Measurements from ENCODE around the gene SERINC5.

SERINC5 gene

DNA sequence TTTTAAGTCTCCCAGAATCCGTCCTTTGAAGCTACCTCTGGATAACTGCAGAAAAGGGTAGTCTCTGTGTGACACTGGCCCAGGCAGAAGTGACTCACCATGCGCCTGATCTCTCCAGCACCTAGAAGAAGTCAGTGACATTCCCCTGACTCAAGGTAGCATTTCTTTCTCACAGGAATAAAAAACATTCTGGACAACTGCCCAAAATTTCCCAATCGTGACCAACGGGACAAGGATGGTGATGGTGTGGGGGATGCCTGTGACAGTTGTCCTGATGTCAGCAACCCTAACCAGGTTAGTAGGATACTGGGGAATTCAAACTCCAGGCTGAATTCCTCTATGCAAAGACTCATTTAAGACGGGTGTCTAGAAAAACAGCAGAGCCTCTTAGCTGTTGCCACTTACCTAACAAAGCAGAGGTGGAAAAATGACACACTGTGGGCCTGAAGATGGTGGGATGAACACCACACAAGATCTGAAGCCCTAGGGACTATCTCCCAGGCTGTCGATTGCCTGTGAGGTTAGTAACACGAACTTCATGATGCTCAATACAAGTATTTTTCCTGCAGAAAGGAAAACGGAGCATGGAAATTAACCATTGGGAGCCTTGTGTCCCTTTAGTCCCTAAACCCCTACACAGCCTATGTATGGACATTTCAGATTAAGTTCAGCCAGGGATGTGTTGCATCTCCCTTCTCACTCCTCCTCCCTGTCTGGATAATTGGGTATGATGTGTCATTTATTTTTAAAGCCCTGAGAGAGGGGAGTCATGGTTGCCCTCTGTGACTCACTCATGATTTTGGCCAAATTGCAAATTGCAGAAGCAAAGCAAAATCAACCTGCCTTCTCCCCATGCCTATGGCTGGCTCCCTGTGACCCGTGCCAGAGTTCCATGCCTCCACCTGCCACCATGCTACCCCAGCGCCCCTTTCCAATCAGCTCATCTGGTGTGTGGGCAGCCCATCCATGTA lies 183.5 kb downstream of the SERINC5 start:
- DNase-seq (ENCODE audit: low read depth in 3 of 3, low spot score in 1 of 3), result no peak

DNA sequence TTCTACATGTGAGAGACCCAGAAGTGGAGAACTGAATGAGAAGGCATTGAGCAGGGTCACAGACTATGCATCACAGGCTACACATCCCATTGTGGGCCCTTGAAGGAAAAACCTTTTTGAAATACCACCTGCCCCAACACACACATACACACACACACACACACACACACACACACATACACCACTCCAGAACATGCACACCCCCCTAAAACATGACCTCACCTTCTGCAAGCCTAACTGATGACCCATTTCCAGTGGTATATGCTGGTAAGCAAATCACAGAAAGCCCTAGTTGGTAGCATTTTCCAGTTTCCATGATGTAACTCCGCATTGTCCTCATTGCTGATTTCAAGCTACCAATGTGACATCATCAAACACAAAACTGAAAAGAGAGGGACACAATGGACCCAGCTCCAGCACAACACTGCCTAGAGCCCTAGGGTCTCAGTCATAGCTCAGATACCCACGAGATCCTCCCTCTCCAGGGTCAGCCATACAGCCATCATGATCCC lies 184.3 kb downstream of the SERINC5 start:
- DNase-seq (ENCODE audit: low read depth in 3 of 3, low spot score in 1 of 3), result no peak

DNA sequence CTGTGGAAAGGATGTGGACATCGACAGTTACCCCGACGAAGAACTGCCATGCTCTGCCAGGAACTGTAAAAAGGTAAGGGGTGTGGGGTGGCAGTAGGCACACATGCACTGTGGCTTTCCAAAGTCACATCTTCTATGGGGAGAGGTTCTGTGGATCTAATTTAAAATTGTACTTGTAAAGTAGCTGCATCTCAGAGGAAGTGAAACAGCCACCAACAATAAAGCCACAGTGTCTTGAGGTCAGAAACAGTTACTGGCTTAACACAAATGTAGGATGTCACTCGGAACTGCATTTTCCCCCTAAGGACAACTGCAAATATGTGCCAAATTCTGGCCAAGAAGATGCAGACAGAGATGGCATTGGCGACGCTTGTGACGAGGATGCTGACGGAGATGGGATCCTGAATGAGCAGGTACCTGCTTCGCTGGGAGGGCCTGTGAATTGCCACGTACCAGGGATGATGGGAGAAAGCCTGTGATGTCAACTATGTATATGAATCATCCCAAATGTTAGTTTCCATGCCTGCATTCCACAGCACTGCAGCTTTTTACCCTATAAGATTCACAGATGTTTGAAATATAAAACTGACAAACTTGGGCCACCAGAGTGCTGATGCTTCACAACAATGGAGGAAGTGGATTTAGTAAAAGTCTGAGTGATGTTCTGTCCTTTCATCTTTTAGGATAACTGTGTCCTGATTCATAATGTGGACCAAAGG lies 185.4 kb downstream of the SERINC5 start:
- DNase-seq (ENCODE audit: low read depth in 3 of 3, low spot score in 1 of 3), result no peak

DNA sequence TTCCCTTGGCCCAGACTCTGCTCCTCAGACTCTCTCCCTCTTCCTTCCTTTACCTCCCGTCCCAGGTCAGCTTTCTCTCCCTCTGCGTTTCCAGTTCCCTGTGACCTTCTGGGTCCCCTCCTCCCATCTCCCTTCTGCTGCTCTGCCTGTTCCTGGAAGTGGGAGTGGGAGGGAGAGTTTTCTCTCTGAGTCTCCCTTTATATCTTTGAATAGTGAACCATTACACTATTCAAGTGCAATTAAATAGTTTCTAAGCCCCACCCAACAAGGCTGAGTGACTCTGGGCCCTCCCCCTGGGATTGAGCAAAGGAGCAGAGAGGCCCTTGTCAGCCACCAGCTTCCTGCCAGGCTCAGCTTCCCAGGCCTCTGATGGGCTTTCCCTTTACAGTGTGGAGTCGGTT lies 185.9 kb downstream of the SERINC5 start:
- no peak for DNase-seq (ENCODE audit: low read depth in 3 of 3, low spot score in 1 of 3)

DNA sequence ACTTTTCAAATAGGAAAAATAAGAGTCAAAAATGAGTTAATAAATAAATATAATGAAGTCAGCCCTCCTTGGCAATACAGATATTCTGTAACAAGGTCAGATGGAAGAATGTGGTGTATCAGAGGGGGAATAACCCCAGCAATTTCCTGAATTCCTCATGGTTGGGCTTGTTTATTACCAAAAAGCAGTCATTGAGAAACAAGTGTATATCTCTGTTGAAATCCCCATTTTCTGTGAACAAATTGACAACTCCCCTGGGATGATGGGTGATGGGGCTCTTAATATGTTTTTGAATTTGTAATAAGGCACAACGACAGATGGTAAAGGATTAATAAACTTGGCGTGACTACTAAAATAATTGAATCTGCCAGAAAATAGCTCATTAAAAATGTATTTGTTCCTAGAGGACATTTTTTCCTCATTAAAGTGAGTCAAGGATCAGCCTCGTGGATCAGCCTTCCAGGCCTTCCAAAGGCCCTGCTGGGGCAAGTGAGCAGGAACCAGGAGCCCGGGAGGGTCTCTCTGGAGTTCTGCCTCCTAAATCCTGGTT lies 186.5 kb downstream of the SERINC5 start:
- DNase-seq (ENCODE audit: low read depth in 3 of 3, low spot score in 1 of 3), result no peak

DNA sequence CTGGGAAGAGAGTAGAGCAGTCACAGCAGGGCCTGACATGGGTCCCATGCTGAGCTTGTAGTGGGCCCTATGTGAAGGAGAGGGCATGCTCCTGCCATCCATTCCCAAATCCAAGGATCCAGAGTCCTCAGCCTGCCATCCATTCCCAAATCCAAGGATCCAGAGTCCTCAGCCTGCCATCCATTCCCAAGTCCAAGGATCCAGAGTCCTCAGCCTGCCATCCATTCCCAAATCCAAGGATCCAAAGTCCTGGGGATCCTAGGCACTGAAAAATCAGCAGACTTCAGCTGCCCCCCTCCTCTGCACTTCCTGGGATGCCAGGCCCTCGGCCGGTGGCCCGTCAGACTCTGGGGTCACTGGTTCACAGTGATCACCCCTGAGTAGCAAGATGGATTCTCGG lies 187.1 kb downstream of the SERINC5 start:
- no peak for DNase-seq (ENCODE audit: low read depth in 3 of 3, low spot score in 1 of 3)

DNA sequence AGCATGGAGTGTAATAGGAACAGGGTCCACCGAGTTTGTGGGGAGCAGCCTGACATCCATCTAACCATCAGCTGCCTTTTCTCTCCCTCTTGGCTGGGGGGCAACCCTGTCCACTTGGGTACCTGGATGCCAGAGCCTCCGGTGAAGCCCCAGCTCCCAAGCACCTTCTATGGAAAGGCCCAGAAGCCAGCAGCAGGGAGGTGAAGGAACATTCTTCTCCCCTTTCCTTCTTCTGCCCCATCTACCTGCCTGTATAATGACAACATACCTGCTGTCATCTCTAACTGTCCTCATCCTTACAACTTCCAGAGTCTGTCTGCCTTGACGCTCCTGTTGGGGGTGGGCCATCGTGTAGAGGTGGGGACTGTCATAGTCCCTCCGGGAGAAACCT lies 187.6 kb downstream of the SERINC5 start:
- DNase-seq (ENCODE audit: low read depth in 3 of 3, low spot score in 1 of 3), result no peak

DNA sequence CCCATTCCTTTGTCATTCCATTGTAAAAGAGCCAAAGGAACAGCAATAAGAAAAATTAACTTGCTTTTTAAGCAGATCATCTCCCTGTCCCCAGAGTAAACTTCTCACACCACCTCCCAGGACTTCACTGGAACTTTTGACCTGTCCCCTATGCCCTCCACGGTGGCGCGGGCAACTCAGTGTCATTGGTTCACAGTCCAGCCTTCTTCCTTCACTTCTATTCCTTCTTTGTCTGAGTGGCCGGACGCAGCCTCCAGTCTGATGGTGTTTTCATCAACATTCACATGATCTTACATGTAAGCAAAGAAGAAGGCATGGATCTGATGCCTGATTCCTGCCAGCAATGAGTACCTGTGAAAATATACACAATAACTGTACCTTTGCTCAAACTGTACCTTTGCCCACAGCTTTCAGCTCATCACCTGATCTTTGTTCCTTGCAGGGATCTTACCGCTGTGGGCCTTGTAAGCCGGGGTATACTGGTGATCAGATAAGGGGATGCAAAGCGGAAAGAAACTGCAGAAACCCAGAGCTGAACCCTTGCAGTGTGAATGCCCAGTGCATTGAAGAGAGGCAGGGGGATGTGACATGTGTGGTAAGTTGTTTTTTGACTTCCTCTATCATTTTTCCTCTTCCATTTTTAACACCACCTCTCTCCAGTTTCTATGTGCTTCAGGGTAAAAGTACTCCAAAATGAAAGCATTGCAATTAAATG lies 188.2 kb downstream of the SERINC5 start:
- DNase-seq (ENCODE audit: low read depth in 3 of 3, low spot score in 1 of 3), result no peak

DNA sequence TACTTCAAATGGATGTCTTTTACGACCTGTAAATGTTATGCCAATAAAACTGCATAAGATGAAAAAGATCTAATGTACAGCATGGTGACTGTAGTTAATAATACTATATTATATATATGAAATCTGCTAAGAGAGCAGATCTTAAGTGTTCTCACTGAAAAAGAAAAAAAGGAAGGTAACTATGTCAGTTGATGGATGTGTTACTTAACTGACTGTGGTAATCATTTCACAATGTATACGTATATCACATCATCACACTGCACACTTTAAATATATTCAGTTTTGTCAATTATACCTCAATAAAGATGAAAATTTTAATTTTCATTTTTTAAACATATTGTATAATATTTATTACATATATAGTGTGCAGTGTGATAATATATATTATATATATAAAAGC lies 188.8 kb downstream of the SERINC5 start:
- DNase-seq (ENCODE audit: low read depth in 3 of 3, low spot score in 1 of 3), result no peak

DNA sequence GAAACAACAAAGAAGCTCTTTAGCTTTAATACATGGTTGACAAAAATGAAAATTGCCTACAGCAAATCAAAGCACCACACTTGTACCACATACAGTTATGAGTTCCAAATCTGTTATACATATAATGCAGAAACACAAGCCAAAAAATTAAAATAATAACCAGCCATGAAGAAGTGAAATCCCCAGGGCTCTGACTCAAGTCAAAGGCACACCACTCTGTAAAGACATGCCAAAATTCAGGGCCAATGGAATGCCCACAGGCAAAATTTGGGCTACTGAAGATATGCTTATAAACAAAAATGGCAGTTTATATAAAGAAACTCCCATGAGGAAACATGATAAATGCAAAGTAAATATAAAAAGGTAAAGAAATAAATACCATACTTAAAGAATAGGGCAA lies 191.7 kb downstream of the SERINC5 start:
- no peak for DNase-seq (ENCODE audit: low read depth in 3 of 3, low spot score in 1 of 3)
